ENCODE data around the gene TUSC1.

DNA sequence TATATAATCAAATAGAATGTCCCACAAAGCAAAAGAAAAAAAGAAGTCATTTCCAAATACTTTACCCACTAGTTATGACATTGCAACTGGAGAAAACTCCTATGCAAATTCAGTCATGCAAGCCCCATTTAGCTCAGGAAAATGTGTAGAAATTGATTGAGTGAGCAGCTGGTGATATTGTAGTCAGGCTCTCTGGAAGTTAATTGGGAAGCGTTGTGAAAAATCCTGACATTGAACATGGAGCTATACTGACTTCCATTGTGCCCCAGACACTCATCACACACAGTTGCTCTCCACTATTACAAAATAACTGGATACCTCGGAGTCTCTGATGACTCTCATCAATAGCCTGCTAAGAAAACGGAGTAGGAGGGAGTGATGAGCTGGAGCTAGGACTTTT is 49.0 kb downstream of the TUSC1 start:
- TF ChIP-seq POLR2A (IDR thresholded peaks at IDR 0.05): no peak
- TF ChIP-seq, protein P1, sequence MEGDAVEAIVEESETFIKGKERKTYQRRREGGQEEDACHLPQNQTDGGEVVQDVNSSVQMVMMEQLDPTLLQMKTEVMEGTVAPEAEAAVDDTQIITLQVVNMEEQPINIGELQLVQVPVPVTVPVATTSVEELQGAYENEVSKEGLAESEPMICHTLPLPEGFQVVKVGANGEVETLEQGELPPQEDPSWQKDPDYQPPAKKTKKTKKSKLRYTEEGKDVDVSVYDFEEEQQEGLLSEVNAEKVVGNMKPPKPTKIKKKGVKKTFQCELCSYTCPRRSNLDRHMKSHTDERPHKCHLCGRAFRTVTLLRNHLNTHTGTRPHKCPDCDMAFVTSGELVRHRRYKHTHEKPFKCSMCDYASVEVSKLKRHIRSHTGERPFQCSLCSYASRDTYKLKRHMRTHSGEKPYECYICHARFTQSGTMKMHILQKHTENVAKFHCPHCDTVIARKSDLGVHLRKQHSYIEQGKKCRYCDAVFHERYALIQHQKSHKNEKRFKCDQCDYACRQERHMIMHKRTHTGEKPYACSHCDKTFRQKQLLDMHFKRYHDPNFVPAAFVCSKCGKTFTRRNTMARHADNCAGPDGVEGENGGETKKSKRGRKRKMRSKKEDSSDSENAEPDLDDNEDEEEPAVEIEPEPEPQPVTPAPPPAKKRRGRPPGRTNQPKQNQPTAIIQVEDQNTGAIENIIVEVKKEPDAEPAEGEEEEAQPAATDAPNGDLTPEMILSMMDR (IDR thresholded peaks at IDR 0.05): no peak

Measured in esophagus squamous epithelium (tissue), 4 donors.